Esophagus muscularis mucosa (tissue), 4 donors: ENCODE results near the gene ACR. TPM values are rescaled to one million over a fixed set of nuclear protein-coding genes. Genes with fewer than 3 reads are reported as not detected.

Experiments used
- DNase-seq: peaks from one replicate; pipeline ENCODE4 v3.0.0-alpha.2; 2017; ENCODE audit errors: extremely low spot score
- H3K27ac ChIP-seq, 4 donors: fragments of 200-600 bp; sonication (generic); replicated peaks in 1 of 4; 1 replicate in 3 of 4; 2 replicates in 1 of 4; pipeline ENCODE4 v1.5.1; 2016 to 2019; ENCODE audit warnings: mild to moderate bottlenecking in 1 of 4
- H3K27me3 ChIP-seq, 4 donors: fragments of 200-600 bp; sonication (generic); one replicate each; pipeline versions ENCODE4 v1.5.1 to v1.6.0; 2016 to 2019
- H3K36me3 ChIP-seq, 4 donors: fragments of 200-600 bp; sonication (generic); one replicate each; pipeline ENCODE4 v1.5.1; 2016 to 2019
- H3K4me1 ChIP-seq, 4 donors: fragments of 200-600 bp; sonication (generic); one replicate each; pipeline ENCODE4 v1.5.1; 2016 to 2019
- H3K4me3 ChIP-seq, 4 donors: fragments of 200-600 bp; sonication (generic); 1 replicate in 2 of 4; 2 replicates in 2 of 4; pipeline ENCODE4 v1.5.1; 2016 to 2019; ENCODE audit warnings: mild to moderate bottlenecking in 4 of 4, moderate library complexity in 1 of 4
- H3K9me3 ChIP-seq, 4 donors: fragments of 200-600 bp; sonication (generic); 1 replicate in 3 of 4; 2 replicates in 1 of 4; pipeline ENCODE4 v1.5.1; 2016 to 2019
- EP300 ChIP-seq: sonication (generic); formaldehyde crosslinking; IDR thresholded peaks from one replicate; pipeline ENCODE4 v1.6.1; 2017; ENCODE audit warnings: antibody characterized with exemption
- POLR2A ChIP-seq: fragments of 450-650 bp; IDR thresholded peaks from one replicate; pipeline ENCODE4 v1.6.1; 2017; ENCODE audit warnings: antibody characterized with exemption, moderate library complexity, mild to moderate bottlenecking, low read depth
- POLR2AphosphoS5 ChIP-seq, 2 donors: sonication (generic); formaldehyde crosslinking; IDR thresholded peaks; one replicate each; pipeline ENCODE4 v1.6.1; 2017; ENCODE audit warnings: antibody characterized with exemption in 2 of 2
- WGBS: methylation state at CpG from one replicate; pipeline ENCODE4 v1.1.5; 2018; 5-methylcytosine and 5-hydroxymethylcytosine counted together
- intact Hi-C: fragments of 100-400 bp; cut with DNase I; formaldehyde crosslinking; loops from one replicate; pipeline ENCODE4 v1.15.1; 2023
- total RNA-seq, 4 donors: library from RNA; depleted of rRNA; stranded (reverse); fragments of >200 nt; gene quantifications; one replicate each; pipeline versions ENCODE4 v1.1.0 to v1.2.1, GENCODE V29; 2016
- TF ChIP-seq, protein P1 (sequence below), 3 experiments: fragments of 200-600 bp in 2 of 3; fragments of 450-650 bp in 1 of 3; sonication (generic) in 2 of 3; IDR thresholded peaks; one replicate each; pipeline ENCODE4 v1.5.1; 2017 to 2019; ENCODE audit warnings: antibody characterized with exemption in 3 of 3, mild to moderate bottlenecking in 2 of 3, moderate library complexity in 1 of 3

Gene ACR
- total RNA-seq, 4 donors from 2014 or later, result 0.42 to 0.46 TPM; not detected in 2

DNA sequence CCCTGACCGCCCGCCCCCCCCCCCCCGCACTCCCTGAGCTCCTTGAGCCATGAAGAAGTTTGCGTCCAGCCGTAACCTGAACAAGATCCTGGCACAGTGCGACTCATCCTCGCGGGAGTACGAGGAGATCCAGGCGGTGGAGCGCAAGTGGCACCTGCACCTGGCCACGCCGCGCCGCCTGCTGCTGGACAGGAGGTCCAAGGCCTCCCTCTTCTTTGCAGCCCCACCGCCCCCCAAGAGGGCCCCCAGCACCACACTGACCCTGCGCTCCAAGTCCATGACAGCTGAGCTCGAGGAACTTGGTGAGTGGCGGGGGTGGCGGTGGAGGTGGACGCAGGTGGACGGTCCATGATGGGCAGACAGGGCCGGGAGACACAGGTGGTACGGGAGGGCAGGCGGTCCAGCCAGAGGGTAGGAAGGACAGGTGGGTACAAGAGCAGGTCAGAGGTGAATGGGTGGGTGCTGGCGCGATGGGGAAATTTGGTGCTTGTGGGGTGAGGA, 32.1 kb upstream of the ACR start:
- no peak for TF ChIP-seq EP300
- no peak for TF ChIP-seq POLR2AphosphoS5 (IDR thresholded peaks at IDR 0.05)
- TF ChIP-seq, protein P1, sequence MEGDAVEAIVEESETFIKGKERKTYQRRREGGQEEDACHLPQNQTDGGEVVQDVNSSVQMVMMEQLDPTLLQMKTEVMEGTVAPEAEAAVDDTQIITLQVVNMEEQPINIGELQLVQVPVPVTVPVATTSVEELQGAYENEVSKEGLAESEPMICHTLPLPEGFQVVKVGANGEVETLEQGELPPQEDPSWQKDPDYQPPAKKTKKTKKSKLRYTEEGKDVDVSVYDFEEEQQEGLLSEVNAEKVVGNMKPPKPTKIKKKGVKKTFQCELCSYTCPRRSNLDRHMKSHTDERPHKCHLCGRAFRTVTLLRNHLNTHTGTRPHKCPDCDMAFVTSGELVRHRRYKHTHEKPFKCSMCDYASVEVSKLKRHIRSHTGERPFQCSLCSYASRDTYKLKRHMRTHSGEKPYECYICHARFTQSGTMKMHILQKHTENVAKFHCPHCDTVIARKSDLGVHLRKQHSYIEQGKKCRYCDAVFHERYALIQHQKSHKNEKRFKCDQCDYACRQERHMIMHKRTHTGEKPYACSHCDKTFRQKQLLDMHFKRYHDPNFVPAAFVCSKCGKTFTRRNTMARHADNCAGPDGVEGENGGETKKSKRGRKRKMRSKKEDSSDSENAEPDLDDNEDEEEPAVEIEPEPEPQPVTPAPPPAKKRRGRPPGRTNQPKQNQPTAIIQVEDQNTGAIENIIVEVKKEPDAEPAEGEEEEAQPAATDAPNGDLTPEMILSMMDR (IDR thresholded peaks at IDR 0.05), result no peak
- no peak for TF ChIP-seq POLR2A
- Histone ChIP-seq H3K27me3 (no peaks in the 10 kb centered on the region), H3K4me1 (peaks cover 6 to 18% (median 10%) of the 10 kb centered on the region in 4 donors), H3K27ac (no peak overlapping the region), H3K9me3 (no peaks in the 10 kb centered on the region), H3K36me3 (peaks cover 0 to 88% (median 48%) of the 10 kb centered on the region in 4 donors), H3K4me3 (no peak overlapping the region)
- intact Hi-C loops, result no loop called here
- DNase-seq, result no peak
- 95% methylated on average over 20 of the region's 27 CpGs for WGBS

DNA sequence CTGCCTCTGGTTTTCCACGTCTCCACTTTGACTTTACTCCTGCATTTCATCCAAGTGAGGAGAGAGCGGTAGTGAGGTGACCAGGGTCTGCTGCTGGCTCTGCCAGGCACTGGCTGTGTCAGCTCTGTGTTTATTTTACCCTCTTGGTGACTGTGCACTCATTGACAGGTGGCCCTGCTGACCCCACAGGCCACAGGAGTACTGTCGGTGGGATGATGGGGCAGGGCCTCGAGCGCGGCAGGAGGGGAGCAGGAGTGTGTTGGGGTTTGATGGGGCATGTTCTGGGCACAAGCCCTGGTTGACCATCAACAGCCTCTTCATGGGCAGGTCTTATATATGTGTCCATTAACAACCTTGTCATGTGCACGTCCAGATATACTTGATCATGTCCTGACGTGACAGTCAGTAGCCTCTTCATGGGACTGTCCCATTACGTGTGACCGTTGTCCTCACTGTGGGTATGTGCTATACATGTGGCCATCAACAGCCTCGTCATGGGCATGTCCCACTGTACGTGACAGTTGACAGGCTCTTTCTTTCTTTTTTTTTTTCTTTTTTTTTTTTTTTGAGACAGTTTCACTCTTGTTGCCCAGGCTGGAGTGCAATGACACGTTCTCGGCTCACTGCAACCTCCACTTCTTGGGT, 31.4 kb upstream of the ACR start:
- DNase-seq, result no peak
- no peak overlapping the region for H3K27ac ChIP-seq
- H3K27me3 ChIP-seq, result no peaks in the 10 kb centered on the region
- H3K36me3 ChIP-seq, result peaks cover 0 to 87% (median 45%) of the 10 kb centered on the region in 4 donors
- H3K9me3 ChIP-seq, result no peaks in the 10 kb centered on the region
- intact Hi-C loops, result no loop called here
- no peak overlapping the region for H3K4me3 ChIP-seq
- WGBS, result 94% methylated on average over 11 of the region's 14 CpGs
- TF ChIP-seq, protein P1 (IDR thresholded peaks at IDR 0.05), result no peak
- no peak for TF ChIP-seq POLR2A
- TF ChIP-seq POLR2AphosphoS5 (IDR thresholded peaks at IDR 0.05), result no peak
- no peak for TF ChIP-seq EP300
- H3K4me1 ChIP-seq, result peaks cover 8 to 15% (median 13%) of the 10 kb centered on the region in 4 donors

DNA sequence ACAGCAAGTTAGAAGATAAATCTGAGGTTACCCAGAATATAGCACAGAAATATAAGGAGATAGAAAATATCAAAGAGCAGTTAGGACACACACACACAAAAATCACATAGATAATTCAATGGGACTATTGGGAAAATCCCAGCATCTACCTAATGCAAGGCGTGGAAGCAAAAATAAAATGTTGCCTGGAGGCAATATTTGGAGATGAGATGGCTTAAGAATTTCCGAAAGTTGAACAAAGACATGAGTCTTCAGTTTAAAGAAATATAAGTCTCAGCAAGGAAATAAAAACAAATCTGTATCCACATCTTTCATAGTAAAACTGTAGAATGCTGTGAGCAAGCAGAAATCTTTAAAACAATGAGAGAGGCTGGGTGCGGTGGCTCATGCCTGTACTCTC, 29.5 kb upstream of the ACR start:
- Histone ChIP-seq H3K27ac (no peak overlapping the region), H3K4me3 (no peak overlapping the region), H3K36me3 (peaks cover 0 to 72% (median 33%) of the 10 kb centered on the region in 4 donors), H3K4me1 (peaks cover 13 to 30% (median 22%) of the 10 kb centered on the region in 4 donors), H3K27me3 (no peaks in the 10 kb centered on the region), H3K9me3 (no peaks in the 10 kb centered on the region)
- TF ChIP-seq POLR2AphosphoS5 (IDR thresholded peaks at IDR 0.05) (no peak), EP300 (no peak), POLR2A (no peak)
- TF ChIP-seq, protein P1 (IDR thresholded peaks at IDR 0.05), result no peak
- DNase-seq, result no peak
- intact Hi-C loops, result no loop called here
- 97% methylated on average over 3 of the region's 3 CpGs for WGBS

DNA sequence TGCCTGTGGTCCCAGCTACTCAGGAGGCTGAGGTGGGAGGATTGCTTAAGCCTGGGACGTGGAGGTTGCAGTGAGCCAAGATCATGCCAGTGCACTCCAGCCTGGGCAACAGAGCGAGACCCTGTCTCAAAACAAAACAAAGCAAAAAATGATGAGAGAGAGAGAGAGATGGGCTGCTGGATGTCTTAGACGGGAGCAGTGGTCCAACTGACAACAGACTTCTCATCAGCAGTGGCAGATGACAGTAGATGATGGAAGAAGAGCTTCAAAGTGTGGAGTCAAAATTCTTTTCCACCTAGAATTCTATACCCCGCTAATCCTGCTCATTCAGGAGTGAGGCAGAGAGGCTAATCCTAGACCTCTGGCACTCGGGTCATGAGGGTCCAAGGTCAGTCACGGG, 29.0 kb upstream of the ACR start:
- no peak for DNase-seq
- Histone ChIP-seq H3K4me1 (peaks cover 14 to 33% (median 26%) of the 10 kb centered on the region in 4 donors), H3K9me3 (no peaks in the 10 kb centered on the region), H3K36me3 (peaks cover 0 to 67% (median 31%) of the 10 kb centered on the region in 4 donors), H3K27ac (no peak overlapping the region), H3K4me3 (no peak overlapping the region), H3K27me3 (no peaks in the 10 kb centered on the region)
- TF ChIP-seq POLR2A (no peak), EP300 (no peak), POLR2AphosphoS5 (IDR thresholded peaks at IDR 0.05) (no peak)
- TF ChIP-seq, protein P1 (IDR thresholded peaks at IDR 0.05), result no peak
- intact Hi-C loops, result no loop called here
- 83% methylated on average over 6 of the region's 6 CpGs for WGBS
